Measurements from ENCODE around the gene POFUT2. TPM values are rescaled to one million over a fixed set of nuclear protein-coding genes. Genes with fewer than 3 reads are reported as not detected.

Gene POFUT2
- total RNA-seq, 1 experiment from 2014 or later = 33.0 TPM

GRCh38 chr21:45264912-45265515 is 22.7 kb downstream of the POFUT2 start:
- Histone ChIP-seq H3K4me3 (no peak overlapping the region), H3K27me3 (no peaks in the 10 kb centered on the region), H3K36me3 (peaks cover 51% of the 10 kb centered on the region), H3K9me3 (no peaks in the 10 kb centered on the region; the same call in 1 of the 2 replicates)
- no peak for DNase-seq

- Histone ChIP-seq H3K4me3 (no peak overlapping the region), H3K27me3 (no peaks in the 10 kb centered on the region), H3K9me3 (no peaks in the 10 kb centered on the region; the same call in 1 of the 2 replicates), H3K36me3 (peaks cover 46% of the 10 kb centered on the region)
- no peak for DNase-seq
Observed at GRCh38 chr21:45264146-45264911, 23.4 kb downstream of the POFUT2 start.

- Histone ChIP-seq H3K4me3 (no peak overlapping the region), H3K27me3 (no peaks in the 10 kb centered on the region), H3K9me3 (no peaks in the 10 kb centered on the region; the same call in 1 of the 2 replicates), H3K36me3 (peaks cover 46% of the 10 kb centered on the region)
- no peak for DNase-seq
Observed at GRCh38 chr21:45263534-45263933, 24.2 kb downstream of the POFUT2 start.

- DNase-seq = no peak
- H3K4me3 ChIP-seq = no peak overlapping the region
- H3K36me3 ChIP-seq = peaks cover 43% of the 10 kb centered on the region
- no peaks in the 10 kb centered on the region for H3K27me3 ChIP-seq
- H3K9me3 ChIP-seq = no peaks in the 10 kb centered on the region; the same call in 1 of the 2 replicates
Observed at GRCh38 chr21:45262616-45263015, 25.1 kb downstream of the POFUT2 start.

- H3K4me3 ChIP-seq = no peak overlapping the region
- no peaks in the 10 kb centered on the region; the same call in 1 of the 2 replicates for H3K9me3 ChIP-seq
- DNase-seq = no peak
- no peaks in the 10 kb centered on the region for H3K27me3 ChIP-seq
- peaks cover 38% of the 10 kb centered on the region for H3K36me3 ChIP-seq
Observed at GRCh38 chr21:45262041-45262581, 25.6 kb downstream of the POFUT2 start.

DNA sequence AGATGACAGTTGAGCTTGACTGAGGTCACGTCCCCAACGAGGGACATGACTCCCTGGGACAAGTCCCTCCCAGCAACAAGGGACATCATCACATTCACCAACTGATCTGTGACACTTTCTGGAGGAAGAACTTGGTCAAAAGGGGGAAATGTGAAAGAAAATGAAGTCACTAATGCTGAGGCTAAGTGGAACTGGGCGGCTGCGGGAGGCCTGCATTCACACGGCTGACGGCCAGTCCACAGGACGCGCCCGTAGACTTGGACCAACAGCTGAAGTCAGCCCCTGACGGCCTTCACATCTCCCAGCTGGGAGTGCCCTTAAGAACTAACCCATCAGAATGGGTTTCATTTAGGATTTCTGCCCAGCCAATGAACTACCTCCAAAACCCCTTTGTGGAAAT is 26.6 kb downstream of the POFUT2 start:
- peaks cover 30% of the 10 kb centered on the region for H3K36me3 ChIP-seq
- H3K4me3 ChIP-seq = no peak overlapping the region
- H3K27me3 ChIP-seq = no peaks in the 10 kb centered on the region
- H3K9me3 ChIP-seq = no peaks in the 10 kb centered on the region; the same call in 1 of the 2 replicates
- no peak for DNase-seq

DNA sequence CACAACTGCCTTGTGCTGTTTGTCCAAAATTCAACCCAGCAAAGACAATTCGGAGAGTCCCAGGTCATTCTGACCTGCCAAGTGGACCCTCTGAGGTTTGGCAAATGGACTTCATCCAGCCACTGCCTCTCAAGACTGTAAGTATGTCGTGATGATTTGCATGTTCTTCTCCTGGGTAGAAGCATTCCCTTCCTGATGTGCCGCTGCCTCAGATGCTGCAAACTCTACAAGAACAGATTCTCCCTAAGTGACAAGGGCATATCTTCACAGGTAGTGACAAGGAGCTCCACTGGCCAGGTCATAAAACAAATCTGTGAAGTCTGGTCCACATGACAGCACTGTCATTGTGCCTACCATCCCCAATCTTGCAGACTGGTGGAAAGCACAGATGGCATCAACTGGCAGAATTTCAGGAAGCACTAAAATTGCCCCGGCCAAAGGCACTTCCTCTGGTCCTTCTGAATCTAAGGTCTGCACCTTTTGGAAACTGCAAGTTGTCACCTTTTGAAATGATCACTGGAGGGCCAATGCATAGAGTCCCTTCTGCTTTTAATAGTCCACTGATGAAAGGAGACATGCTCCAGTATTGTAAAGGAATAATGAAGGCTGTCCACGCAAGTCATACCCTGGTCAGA is 27.4 kb downstream of the POFUT2 start:
- Histone ChIP-seq H3K36me3 (peaks cover 26% of the 10 kb centered on the region), H3K27me3 (no peaks in the 10 kb centered on the region), H3K9me3 (no peaks in the 10 kb centered on the region; the same call in 1 of the 2 replicates), H3K4me3 (no peak overlapping the region)
- no peak for DNase-seq

- Histone ChIP-seq H3K4me3 (no peak overlapping the region), H3K27me3 (no peaks in the 10 kb centered on the region), H3K36me3 (peaks cover 20% of the 10 kb centered on the region), H3K9me3 (no peaks in the 10 kb centered on the region; the same call in 1 of the 2 replicates)
- DNase-seq = no peak
Observed at GRCh38 chr21:45259206-45259840, 28.4 kb downstream of the POFUT2 start.

GRCh38 chr21:45258466-45258865 is 29.2 kb downstream of the POFUT2 start:
- Histone ChIP-seq H3K27me3 (no peaks in the 10 kb centered on the region), H3K36me3 (peaks cover 11% of the 10 kb centered on the region), H3K9me3 (no peaks in the 10 kb centered on the region; the same call in 1 of the 2 replicates), H3K4me3 (no peak overlapping the region)
- DNase-seq = no peak

GRCh38 chr21:45257673-45258341 is 29.9 kb downstream of the POFUT2 start:
- Histone ChIP-seq H3K36me3 (peaks cover 9% of the 10 kb centered on the region), H3K9me3 (no peaks in the 10 kb centered on the region; the same call in 1 of the 2 replicates), H3K27me3 (no peaks in the 10 kb centered on the region), H3K4me3 (no peak overlapping the region)
- DNase-seq = no peak

DNA sequence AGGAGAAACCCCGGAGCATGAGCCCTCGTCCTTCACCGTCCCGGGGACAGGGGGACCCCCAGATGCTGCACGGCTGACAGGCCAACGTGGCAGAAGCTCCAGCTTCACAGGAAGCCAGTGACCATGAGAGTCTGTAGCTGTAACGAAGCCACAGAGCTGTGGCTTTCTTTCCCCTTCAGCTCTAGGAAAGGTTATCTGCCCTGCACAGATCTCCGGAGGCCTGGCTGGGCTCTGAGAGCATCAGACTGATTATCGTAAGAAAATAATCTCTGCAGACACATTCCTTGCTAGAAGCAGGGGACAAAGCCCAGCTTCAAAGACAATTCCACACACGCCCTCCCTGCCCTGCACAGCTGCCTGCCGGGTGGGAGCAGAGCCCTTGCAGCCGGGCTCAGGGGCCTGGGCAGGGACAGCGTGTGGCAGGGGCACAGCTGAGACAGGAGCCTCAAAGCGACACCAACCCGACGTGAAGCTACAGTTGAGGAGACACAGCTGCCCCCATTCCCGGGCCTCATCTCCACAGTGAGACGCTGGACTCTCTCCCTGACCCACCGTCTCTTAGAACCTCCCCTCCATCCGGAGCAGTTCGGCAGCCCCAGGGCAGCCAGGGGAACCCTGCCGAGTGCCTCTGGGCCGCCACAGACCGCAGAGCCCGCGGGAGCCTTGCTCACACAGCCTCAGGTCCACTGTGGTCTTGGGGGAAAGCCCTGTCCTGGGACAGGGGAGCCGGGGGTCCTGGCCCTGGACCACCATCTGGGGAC is 30.6 kb downstream of the POFUT2 start:
- Histone ChIP-seq H3K36me3 (peaks cover 4% of the 10 kb centered on the region), H3K9me3 (no peaks in the 10 kb centered on the region), H3K4me3 (no peak overlapping the region), H3K27me3 (no peaks in the 10 kb centered on the region)
- DNase-seq = no peak

- H3K27me3 ChIP-seq = no peaks in the 10 kb centered on the region
- no peak for DNase-seq
- H3K9me3 ChIP-seq = no peaks in the 10 kb centered on the region
- H3K36me3 ChIP-seq = no peaks in the 10 kb centered on the region
- no peak overlapping the region for H3K4me3 ChIP-seq
Observed at GRCh38 chr21:45256021-45256911, 31.4 kb downstream of the POFUT2 start.

DNA sequence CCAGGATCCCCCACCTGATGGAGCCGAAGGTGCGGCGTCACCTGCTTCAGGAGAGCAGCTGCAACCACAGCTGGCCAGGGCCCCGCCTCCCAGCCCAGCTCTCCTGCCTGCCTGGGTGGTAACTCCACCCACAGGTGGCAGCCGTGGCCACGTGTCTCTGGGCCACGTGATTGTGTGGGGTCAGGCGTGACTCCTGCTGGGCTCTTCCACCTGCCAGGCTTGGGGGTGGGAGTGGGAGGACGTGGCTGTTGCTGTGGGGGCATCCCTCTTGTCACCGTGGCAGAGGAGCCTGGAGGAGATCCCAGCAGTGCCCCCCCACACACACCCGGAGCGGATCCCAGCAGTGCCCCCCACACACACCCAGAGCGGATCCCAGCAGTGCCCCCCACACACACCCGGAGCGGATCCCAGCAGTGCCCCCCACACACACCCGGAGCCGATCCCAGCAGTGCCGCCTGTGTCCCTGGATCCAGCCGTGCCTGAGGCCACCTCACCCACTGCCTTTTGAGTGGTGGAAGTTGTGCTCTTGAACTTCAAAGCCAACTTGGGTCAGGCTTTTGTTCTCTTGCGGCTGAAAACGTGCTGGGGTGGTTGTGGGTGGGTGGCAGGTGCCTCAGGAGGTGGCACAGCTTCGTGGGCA is 32.2 kb downstream of the POFUT2 start:
- no peak for DNase-seq
- no peaks in the 10 kb centered on the region for H3K36me3 ChIP-seq
- H3K27me3 ChIP-seq = no peaks in the 10 kb centered on the region
- H3K4me3 ChIP-seq = no peak overlapping the region
- peaks cover 3% of the 10 kb centered on the region; the same call in 1 of the 2 replicates for H3K9me3 ChIP-seq

- no peak overlapping the region for H3K4me3 ChIP-seq
- H3K36me3 ChIP-seq = no peaks in the 10 kb centered on the region
- peaks cover 3% of the 10 kb centered on the region; the same call in 1 of the 2 replicates for H3K9me3 ChIP-seq
- H3K27me3 ChIP-seq = no peaks in the 10 kb centered on the region
- no peak for DNase-seq
Observed at GRCh38 chr21:45254460-45254930, 33.2 kb downstream of the POFUT2 start.

All from MG63 (cell line).